CD4-positive, alpha-beta T cell (primary cell): ENCODE data around the gene EPHA1. TPM values are rescaled to one million over a fixed set of nuclear protein-coding genes. Genes with fewer than 3 reads are reported as not detected.

ENCODE experiments used
- ATAC-seq: fragments of 200-7000 bp; cut with Tn5 transposase; one replicate; pipeline ENCODE4 v1.10.0; 2022; ENCODE audit warnings: mild to moderate bottlenecking; ENCODE audit not compliant: poor library complexity
- CTCF ChIA-PET: fragments of 350-600 bp; sonication (Branson Sonifier 250); formaldehyde crosslinking; loops from one replicate; lab custom pipeline; 2021; ENCODE audit warnings: antibody characterized with exemption, inconsistent platforms; lab: Charles Lee
- POLR2A ChIA-PET: fragments of 350-600 bp; sonication (Branson Sonifier 250); formaldehyde crosslinking; loops from one replicate; lab custom pipeline; 2021; ENCODE audit warnings: antibody characterized with exemption, inconsistent platforms; lab: Charles Lee
- DNase-seq, 14 experiments: peaks; one replicate each; pipeline ENCODE4 v3.0.0-alpha.2; 2013 to 2020; ENCODE audit warnings: mixed read lengths in 2 of 14
- H3K27ac ChIP-seq, 2 donors: one replicate each; pipeline versions ENCODE4 v1.5.1 to v1.7.0; 2013; ENCODE audit warnings: low read length in 2 of 2, low read depth in 1 of 2, mild to moderate bottlenecking in 1 of 2
- H3K27me3 ChIP-seq, 2 experiments: 1 replicate in 1 of 2; 2 replicates in 1 of 2; pipeline versions ENCODE4 v1.6.1 to v1.7.0; 2013; ENCODE audit warnings: low read length in 2 of 2, control low read depth in 1 of 2, mild to moderate bottlenecking in 1 of 2, moderate library complexity in 1 of 2; ENCODE audit not compliant: insufficient read depth in 2 of 2, control insufficient read depth in 1 of 2
- H3K36me3 ChIP-seq: one replicate; pipeline ENCODE4 v1.6.1; 2013; ENCODE audit warnings: low read length, control low read depth; ENCODE audit not compliant: insufficient read depth
- H3K4me1 ChIP-seq: one replicate; pipeline ENCODE4 v1.6.1; 2013; ENCODE audit warnings: low read length, control low read depth; ENCODE audit not compliant: insufficient read depth
- H3K4me3 ChIP-seq: one replicate; pipeline ENCODE4 v1.5.1; 2013; ENCODE audit warnings: mild to moderate bottlenecking, low read length, moderate library complexity
- H3K9me3 ChIP-seq, 2 experiments: 1 replicate in 1 of 2; 2 replicates in 1 of 2; pipeline versions ENCODE4 v1.6.1 to v1.7.0; 2013; ENCODE audit warnings: low read length in 2 of 2, mild to moderate bottlenecking in 2 of 2, control low read depth in 1 of 2, moderate library complexity in 1 of 2; ENCODE audit not compliant: control insufficient read depth in 1 of 2, insufficient read depth in 1 of 2
- H3K27ac Mint-ChIP-seq: one replicate; pipeline ENCODE4 v1.8.0; 2020; ENCODE audit warnings: mixed read lengths
- H3K27me3 Mint-ChIP-seq: one replicate; pipeline ENCODE4 v1.8.0; 2021; ENCODE audit warnings: mixed read lengths
- H3K36me3 Mint-ChIP-seq: one replicate; pipeline ENCODE4 v1.8.0; 2021; ENCODE audit warnings: low read depth, mixed read lengths
- H3K4me1 Mint-ChIP-seq: one replicate; pipeline ENCODE4 v1.8.0; 2021; ENCODE audit warnings: low read depth, mixed read lengths
- H3K4me3 Mint-ChIP-seq: one replicate; pipeline ENCODE4 v1.8.0; 2020; ENCODE audit warnings: mild to moderate bottlenecking, mixed read lengths
- H3K9me3 Mint-ChIP-seq: one replicate; pipeline ENCODE4 v1.8.0; 2020; ENCODE audit warnings: mixed read lengths
- intact Hi-C, 2 experiments: fragments of 100-400 bp; cut with DNase I in 1 of 2; cut with micrococcal nuclease in 1 of 2; formaldehyde crosslinking; loops; one replicate each; pipeline versions ENCODE4 v1.15.1 to v1.9.0; 2023 to 2025; cut with DNase I, micrococcal nuclease
- total RNA-seq, 174 experiments: library from RNA in 2 of 174; stranded (reverse) in 2 of 174; gene quantifications; one replicate each; pipeline ENCODE4 v1.2.3 and lab custom pipeline; 2021 to 2026
- TF ChIP-seq, protein P1 (sequence below): fragments of 200-600 bp; IDR thresholded peaks from one replicate; pipeline ENCODE4 v1.8.0; 2022; ENCODE audit warnings: antibody characterized with exemption, mild to moderate bottlenecking

The EPHA1 gene
- total RNA-seq, 2 experiments from 2014 or later: 16.0 to 19.0 TPM

DNA sequence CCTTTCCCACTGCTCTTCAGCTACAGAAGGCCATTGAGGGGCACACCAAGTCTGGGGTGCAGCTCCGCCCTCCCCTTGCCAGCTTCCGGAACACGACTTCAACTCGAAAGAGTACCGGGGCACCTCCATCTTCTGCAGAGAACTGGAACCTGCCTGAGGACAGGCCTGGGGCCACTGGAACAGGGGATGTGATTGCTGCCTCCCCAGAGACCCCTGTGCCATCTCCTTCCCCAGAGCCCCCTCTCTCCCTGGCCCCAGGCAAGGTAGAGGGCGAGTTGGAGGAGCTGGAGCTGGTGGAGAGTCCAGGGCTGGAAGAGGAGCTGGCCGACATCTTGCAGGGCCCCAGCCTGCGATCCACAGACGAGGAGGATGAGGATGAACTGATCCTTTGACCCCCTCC, 57.1 kb downstream of the EPHA1 start:
- H3K4me1 ChIP-seq: no peaks in the 10 kb centered on the region
- H3K36me3 ChIP-seq: no peaks in the 10 kb centered on the region
- no peak overlapping the region for H3K27ac ChIP-seq
- H3K4me3 ChIP-seq: no peak overlapping the region
- no peaks in the 10 kb centered on the region for H3K27me3 ChIP-seq
- H3K9me3 ChIP-seq: peaks cover 0 to 6% of the 10 kb centered on the region in 2 experiments
- Mint-ChIP-seq H3K9me3 (no peaks in the 10 kb centered on the region), H3K36me3 (no peaks in the 10 kb centered on the region), H3K27me3 (no peaks in the 10 kb centered on the region), H3K4me3 (no peak overlapping the region), H3K4me1 (no peaks in the 10 kb centered on the region), H3K27ac (no peak overlapping the region)
- POLR2A ChIA-PET: no interaction called here
- ATAC-seq: no peak
- no peak for DNase-seq
- intact Hi-C loops: no loop called here
- TF ChIP-seq, protein P1, sequence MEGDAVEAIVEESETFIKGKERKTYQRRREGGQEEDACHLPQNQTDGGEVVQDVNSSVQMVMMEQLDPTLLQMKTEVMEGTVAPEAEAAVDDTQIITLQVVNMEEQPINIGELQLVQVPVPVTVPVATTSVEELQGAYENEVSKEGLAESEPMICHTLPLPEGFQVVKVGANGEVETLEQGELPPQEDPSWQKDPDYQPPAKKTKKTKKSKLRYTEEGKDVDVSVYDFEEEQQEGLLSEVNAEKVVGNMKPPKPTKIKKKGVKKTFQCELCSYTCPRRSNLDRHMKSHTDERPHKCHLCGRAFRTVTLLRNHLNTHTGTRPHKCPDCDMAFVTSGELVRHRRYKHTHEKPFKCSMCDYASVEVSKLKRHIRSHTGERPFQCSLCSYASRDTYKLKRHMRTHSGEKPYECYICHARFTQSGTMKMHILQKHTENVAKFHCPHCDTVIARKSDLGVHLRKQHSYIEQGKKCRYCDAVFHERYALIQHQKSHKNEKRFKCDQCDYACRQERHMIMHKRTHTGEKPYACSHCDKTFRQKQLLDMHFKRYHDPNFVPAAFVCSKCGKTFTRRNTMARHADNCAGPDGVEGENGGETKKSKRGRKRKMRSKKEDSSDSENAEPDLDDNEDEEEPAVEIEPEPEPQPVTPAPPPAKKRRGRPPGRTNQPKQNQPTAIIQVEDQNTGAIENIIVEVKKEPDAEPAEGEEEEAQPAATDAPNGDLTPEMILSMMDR: no peak
- CTCF ChIA-PET: no interaction called here

GRCh38 chr7:143351060-143351459, 57.6 kb downstream of the EPHA1 start:
- H3K9me3 Mint-ChIP-seq: no peaks in the 10 kb centered on the region
- no peak for ATAC-seq
- no peak for DNase-seq
- ChIA-PET CTCF (no interaction called here), POLR2A (no interaction called here)
- TF ChIP-seq, protein P1: no peak
- H3K4me1 Mint-ChIP-seq: no peaks in the 10 kb centered on the region
- H3K36me3 Mint-ChIP-seq: no peaks in the 10 kb centered on the region
- Histone ChIP-seq H3K4me1 (no peaks in the 10 kb centered on the region), H3K9me3 (peaks cover 0 to 6% of the 10 kb centered on the region in 2 experiments), H3K36me3 (no peaks in the 10 kb centered on the region), H3K27me3 (no peaks in the 10 kb centered on the region), H3K27ac (no peak overlapping the region), H3K4me3 (no peak overlapping the region)
- no peak overlapping the region for H3K27ac Mint-ChIP-seq
- intact Hi-C loops: no loop called here
- no peak overlapping the region for H3K4me3 Mint-ChIP-seq
- H3K27me3 Mint-ChIP-seq: no peaks in the 10 kb centered on the region

GRCh38 chr7:143347950-143348349, 60.7 kb downstream of the EPHA1 start:
- ChIA-PET CTCF (interaction anchor here (1.2 kb wide), 1 partner anchor 27 kb away, joined by 4 read pairs; no protein-coding TSS in a partner anchor), POLR2A (interaction anchor here (0.7 kb wide), 1 partner anchor 38 kb away, joined by 3 read pairs; no protein-coding TSS in a partner anchor)
- Mint-ChIP-seq H3K9me3 (no peaks in the 10 kb centered on the region), H3K4me3 (no peak overlapping the region), H3K27me3 (peaks cover 14% of the 10 kb centered on the region), H3K4me1 (peaks cover 9% of the 10 kb centered on the region), H3K36me3 (no peaks in the 10 kb centered on the region), H3K27ac (no peak overlapping the region)
- H3K27me3 ChIP-seq: peaks cover 0 to 4% of the 10 kb centered on the region in 2 experiments
- ATAC-seq: no peak
- TF ChIP-seq, protein P1: no peak
- H3K27ac ChIP-seq: no peak overlapping the region
- intact Hi-C loops: no loop called here
- H3K9me3 ChIP-seq: peaks cover 0 to 6% of the 10 kb centered on the region in 2 experiments
- DNase-seq: no peak
- no peak overlapping the region for H3K4me3 ChIP-seq
- peaks cover 9% of the 10 kb centered on the region for H3K4me1 ChIP-seq
- no peaks in the 10 kb centered on the region for H3K36me3 ChIP-seq
